Ovary (tissue), 9 donors: Measurements from ENCODE around the gene STIM1. TPM values are rescaled to one million over a fixed set of nuclear protein-coding genes. Genes with fewer than 3 reads are reported as not detected.

Experiments
- DNase-seq, 5 donors: peaks; one replicate each; pipeline ENCODE4 v3.0.0-alpha.2; 2019 to 2020
- H3K27ac ChIP-seq, 2 donors: fragments of 200-600 bp; one replicate each; pipeline versions ENCODE4 v1.5.1 to v1.8.0; 2019 to 2022
- H3K27me3 ChIP-seq: fragments of 200-600 bp; one replicate; pipeline ENCODE4 v1.8.0; 2022
- H3K36me3 ChIP-seq: fragments of 200-600 bp; sonication (generic); one replicate; pipeline ENCODE4 v1.5.1; 2019
- H3K4me1 ChIP-seq: one replicate; pipeline ENCODE4 v1.8.1; 2013; ENCODE audit warnings: mild to moderate bottlenecking, moderate library complexity; ENCODE audit not compliant: insufficient read depth
- H3K4me3 ChIP-seq: fragments of 200-600 bp; sonication (generic); one replicate; pipeline ENCODE4 v1.5.1; 2017
- H3K9me3 ChIP-seq, 2 donors: fragments of 200-600 bp in 1 of 2; sonication (generic) in 1 of 2; one replicate each; pipeline versions ENCODE4 v1.5.1 to v1.8.1; 2013 to 2019; ENCODE audit warnings: mild to moderate bottlenecking in 1 of 2, moderate library complexity in 1 of 2
- EP300 ChIP-seq: sonication (generic); formaldehyde crosslinking; IDR thresholded peaks from one replicate; pipeline ENCODE4 v1.6.1; 2017; ENCODE audit warnings: antibody characterized with exemption
- POLR2A ChIP-seq: fragments of 450-650 bp; IDR thresholded peaks from one replicate; pipeline ENCODE4 v1.6.1; 2017; ENCODE audit warnings: antibody characterized with exemption, mild to moderate bottlenecking, moderate library complexity
- WGBS, 3 donors: extraction: QIAGEN DNeasy Blood & Tissue Kit in 1 of 3; methylation state at CpG; one replicate each; pipeline versions ENCODE4 v1.1.5 to v1.1.7; 2013 to 2017; 5-methylcytosine and 5-hydroxymethylcytosine counted together
- intact Hi-C, 4 donors: fragments of 100-400 bp; cut with DNase I; formaldehyde crosslinking; loops; one replicate each; pipeline versions ENCODE4 v1.11.0 to v1.15.1; 2022 to 2023
- polyA plus RNA-seq, 2 donors: library from polyadenylated mRNA; stranded (reverse); fragments of 200-250 nt in 1 of 2; fragments of 350-450 nt in 1 of 2; fragmentation: Illumina TruSeq in 1 of 2; extraction: RNeasy Lipid Tissue Mini Kit (QIAGEN cat#74804) in 1 of 2; gene quantifications; one replicate each; pipeline ENCODE4 v1.2.3, GENCODE V29; 2013 to 2014
- total RNA-seq, 7 donors: library from RNA; depleted of rRNA in 2 of 7; stranded (reverse); fragments of >200 nt in 2 of 7; fragmentation: NEBNext Ultra II Directional in 3 of 7; extraction: Animal tissue kit (Norgen Biotek cat#: 25700) in 3 of 7; gene quantifications; one replicate each; pipeline versions ENCODE4 v1.1.0 to v1.2.4, GENCODE V29; 2016 to 2023
- TF ChIP-seq, protein P1 (sequence below), 3 donors: fragments of 450-650 bp in 2 of 3; fragments of 200-600 bp in 1 of 3; IDR thresholded peaks; one replicate each; pipeline versions ENCODE4 v1.5.1 to v1.8.0; 2016 to 2022; ENCODE audit warnings: antibody characterized with exemption in 3 of 3, mild to moderate bottlenecking in 1 of 3
- donor health status: DM: no; HTN: no; CAD: no; lungs with moderate emphysema.
- donor health status: DM: no; HTN: no; CAD: no.
- donor health status: Bipolar disorder and iron deficiency.
- donor health status: DM: yes; HTN: yes; CAD: no.
- donor health status: DM: no; HTN: no; CAD: no.
- donor health status: DM: yes; HTN: yes; CAD: no.

Gene STIM1
- total and polyA plus RNA-seq, 9 donors, result 26.1 to 75.2 (median 58.7) TPM

DNA sequence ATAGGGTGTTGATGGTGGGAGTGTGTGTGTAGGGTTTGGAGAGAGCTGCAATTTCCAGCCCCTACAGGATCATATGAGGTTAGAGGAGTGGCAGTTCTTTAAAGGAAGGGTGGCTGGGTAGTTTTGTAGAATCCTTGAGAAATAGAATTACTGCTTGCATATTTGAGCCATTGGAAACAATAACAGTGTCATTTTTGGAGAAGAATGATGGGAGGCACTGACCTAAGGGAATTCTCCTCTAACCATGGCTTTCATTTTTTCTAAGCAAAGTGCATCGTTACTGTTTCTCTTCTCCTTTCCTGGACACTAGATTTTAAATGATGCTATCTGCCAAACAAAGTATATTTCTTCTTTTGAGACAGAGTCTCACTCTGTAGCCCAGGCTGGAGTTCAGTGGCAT, 172.3 kb downstream of the STIM1 start:
- peaks cover 9% of the 10 kb centered on the region for H3K4me1 ChIP-seq
- DNase-seq, result no peak
- intact Hi-C loops, result no loop called here
- WGBS, 3 donors, result 3 to 24% (median 5%) methylated on average over 1 of the region's 1 CpG
- no peaks in the 10 kb centered on the region for H3K9me3 ChIP-seq
- no peaks in the 10 kb centered on the region for H3K27me3 ChIP-seq
- peak overlapping the region in 1 of 2 donors; percentile 65 for H3K27ac ChIP-seq
- no peak for TF ChIP-seq POLR2A
- TF ChIP-seq, protein P1, sequence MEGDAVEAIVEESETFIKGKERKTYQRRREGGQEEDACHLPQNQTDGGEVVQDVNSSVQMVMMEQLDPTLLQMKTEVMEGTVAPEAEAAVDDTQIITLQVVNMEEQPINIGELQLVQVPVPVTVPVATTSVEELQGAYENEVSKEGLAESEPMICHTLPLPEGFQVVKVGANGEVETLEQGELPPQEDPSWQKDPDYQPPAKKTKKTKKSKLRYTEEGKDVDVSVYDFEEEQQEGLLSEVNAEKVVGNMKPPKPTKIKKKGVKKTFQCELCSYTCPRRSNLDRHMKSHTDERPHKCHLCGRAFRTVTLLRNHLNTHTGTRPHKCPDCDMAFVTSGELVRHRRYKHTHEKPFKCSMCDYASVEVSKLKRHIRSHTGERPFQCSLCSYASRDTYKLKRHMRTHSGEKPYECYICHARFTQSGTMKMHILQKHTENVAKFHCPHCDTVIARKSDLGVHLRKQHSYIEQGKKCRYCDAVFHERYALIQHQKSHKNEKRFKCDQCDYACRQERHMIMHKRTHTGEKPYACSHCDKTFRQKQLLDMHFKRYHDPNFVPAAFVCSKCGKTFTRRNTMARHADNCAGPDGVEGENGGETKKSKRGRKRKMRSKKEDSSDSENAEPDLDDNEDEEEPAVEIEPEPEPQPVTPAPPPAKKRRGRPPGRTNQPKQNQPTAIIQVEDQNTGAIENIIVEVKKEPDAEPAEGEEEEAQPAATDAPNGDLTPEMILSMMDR (IDR thresholded peaks at IDR 0.05), result no peak
- no peak for TF ChIP-seq EP300
- H3K36me3 ChIP-seq, result no peaks in the 10 kb centered on the region
- no peak overlapping the region for H3K4me3 ChIP-seq

DNA sequence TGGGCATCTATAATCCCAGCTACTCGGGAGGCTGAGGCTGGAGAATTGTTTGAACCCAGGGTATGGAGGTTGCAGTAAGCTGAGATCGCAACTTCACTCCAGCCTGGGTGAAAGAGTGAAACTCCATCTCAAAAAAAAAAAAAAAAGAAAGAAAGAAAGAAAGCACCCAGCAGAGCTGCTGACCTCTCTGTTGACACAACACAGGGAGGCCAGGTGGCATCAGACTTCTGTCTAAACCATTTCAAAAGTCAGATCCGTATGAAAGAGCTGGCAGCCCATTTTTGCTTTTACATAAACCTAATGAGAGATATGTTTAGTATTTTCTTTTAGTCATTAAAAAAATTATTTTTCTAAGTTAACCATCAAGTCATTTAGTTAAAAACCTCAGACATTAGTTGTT, 174.7 kb downstream of the STIM1 start:
- intact Hi-C loops, result no loop called here
- H3K27ac ChIP-seq, result no peak overlapping the region
- no peaks in the 10 kb centered on the region for H3K27me3 ChIP-seq
- WGBS, 3 donors, result 73 to 87% (median 77%) methylated on average over 3 of the region's 3 CpGs
- no peak overlapping the region for H3K4me3 ChIP-seq
- peaks cover 7% of the 10 kb centered on the region for H3K4me1 ChIP-seq
- TF ChIP-seq POLR2A (no peak), EP300 (no peak)
- TF ChIP-seq, protein P1 (IDR thresholded peaks at IDR 0.05), result no peak
- H3K36me3 ChIP-seq, result no peaks in the 10 kb centered on the region
- no peaks in the 10 kb centered on the region for H3K9me3 ChIP-seq
- no peak for DNase-seq

DNA sequence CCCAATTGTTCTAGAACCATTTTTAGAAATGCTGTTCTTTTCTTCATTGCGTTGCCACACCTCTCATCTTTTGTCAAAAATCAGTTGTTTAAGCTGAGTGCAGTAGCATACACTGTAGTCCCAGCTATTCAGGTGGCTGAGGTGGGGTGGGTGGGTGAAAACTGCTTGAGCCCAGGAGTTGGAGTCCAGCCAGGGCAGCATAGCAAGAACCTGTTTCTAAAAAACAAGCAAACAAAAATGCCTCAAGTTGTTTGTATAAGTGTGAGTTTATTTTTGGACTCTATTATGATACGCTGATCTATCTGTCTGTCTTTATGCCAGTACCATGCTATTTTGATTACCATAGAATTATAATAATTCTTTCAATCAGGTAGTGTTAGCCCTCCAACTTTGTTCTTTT, 176.6 kb downstream of the STIM1 start:
- Histone ChIP-seq H3K4me1 (peaks cover 3% of the 10 kb centered on the region), H3K4me3 (no peak overlapping the region), H3K36me3 (no peaks in the 10 kb centered on the region), H3K27me3 (no peaks in the 10 kb centered on the region), H3K27ac (no peak overlapping the region), H3K9me3 (no peaks in the 10 kb centered on the region)
- 50 to 98% (median 95%) methylated on average over 2 of the region's 2 CpGs for WGBS, 3 donors
- intact Hi-C loops, result no loop called here
- no peak for DNase-seq
- TF ChIP-seq POLR2A (no peak), EP300 (no peak)
- TF ChIP-seq, protein P1 (IDR thresholded peaks at IDR 0.05), result no peak

DNA sequence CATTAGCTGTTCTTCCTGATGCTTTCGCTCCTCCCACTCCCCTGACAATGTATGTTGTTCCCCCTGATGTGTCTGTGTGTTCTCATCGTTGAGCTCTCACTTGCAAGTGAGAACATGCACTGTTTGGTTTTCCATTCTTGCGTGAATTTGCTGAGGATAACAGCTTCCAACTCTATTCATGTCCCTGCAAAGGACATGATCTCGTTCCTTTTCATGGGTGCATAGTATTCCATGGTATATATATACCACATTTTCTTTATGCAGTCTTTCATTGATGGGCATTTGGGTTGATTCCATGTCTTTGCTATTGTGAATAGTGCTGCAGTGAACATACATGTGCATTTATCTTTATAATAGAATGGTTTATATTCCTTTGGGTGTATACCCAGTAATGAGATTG, 180.5 kb downstream of the STIM1 start:
- 93 to 97% (median 97%) methylated on average over 4 of the region's 4 CpGs for WGBS, 3 donors
- Histone ChIP-seq H3K27ac (no peak overlapping the region), H3K9me3 (no peaks in the 10 kb centered on the region), H3K36me3 (no peaks in the 10 kb centered on the region), H3K27me3 (no peaks in the 10 kb centered on the region), H3K4me3 (no peak overlapping the region), H3K4me1 (peaks cover 2% of the 10 kb centered on the region)
- intact Hi-C loops, result no loop called here
- TF ChIP-seq, protein P1 (IDR thresholded peaks at IDR 0.05), result no peak
- TF ChIP-seq EP300 (no peak), POLR2A (no peak)
- no peak for DNase-seq

DNA sequence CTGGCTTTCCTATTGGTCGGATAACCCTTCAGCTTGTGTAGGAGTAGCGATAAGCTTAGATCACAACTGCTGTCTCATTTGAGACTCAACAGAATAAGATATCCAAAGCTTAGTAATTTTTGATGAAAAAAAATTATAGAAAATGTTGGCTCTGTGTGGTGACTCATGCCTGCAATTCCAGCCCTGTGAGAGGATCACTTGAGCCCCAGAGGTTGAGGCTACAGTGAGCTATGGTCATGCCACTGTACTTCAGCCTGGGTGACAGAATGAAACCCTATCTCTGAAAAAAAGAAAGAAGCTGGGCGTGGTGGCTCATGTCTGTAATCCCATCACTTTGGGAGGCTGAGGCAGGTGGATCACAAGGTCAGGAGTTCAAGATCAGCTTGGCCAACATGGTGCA, 183.5 kb downstream of the STIM1 start:
- Histone ChIP-seq H3K9me3 (no peaks in the 10 kb centered on the region), H3K4me3 (no peak overlapping the region), H3K27ac (no peak overlapping the region), H3K4me1 (peaks cover 2% of the 10 kb centered on the region), H3K36me3 (no peaks in the 10 kb centered on the region), H3K27me3 (no peaks in the 10 kb centered on the region)
- no peak for DNase-seq
- TF ChIP-seq EP300, result no peak
- TF ChIP-seq POLR2A, result no peak
- TF ChIP-seq, protein P1 (IDR thresholded peaks at IDR 0.05), result no peak
- WGBS, 3 donors, result 52 to 63% (median 60%) methylated on average over 3 of the region's 3 CpGs
- intact Hi-C loops, result no loop called here
